HFFc6 (cell line): ENCODE measurements around the gene OXER1. TPM values are rescaled to one million over a fixed set of nuclear protein-coding genes. Genes with fewer than 3 reads are reported as not detected.

Experiments
- DNase-seq: peaks from one replicate; pipeline ENCODE4 v3.0.0-alpha.2; 2018
- H3K27ac Mint-ChIP-seq: 2 replicates; pipeline ENCODE4 v1.8.0; 2020; ENCODE audit warnings: mild to moderate bottlenecking, mixed read lengths
- H3K27me3 Mint-ChIP-seq: 2 replicates; pipeline ENCODE4 v1.8.0; 2021; ENCODE audit warnings: mild to moderate bottlenecking, moderate library complexity, mixed read lengths; ENCODE audit not compliant: insufficient read depth
- H3K36me3 Mint-ChIP-seq: 2 replicates; pipeline ENCODE4 v1.8.0; 2021; ENCODE audit warnings: low read depth, mixed read lengths
- H3K4me1 Mint-ChIP-seq: 2 replicates; pipeline ENCODE4 v1.8.0; 2020; ENCODE audit warnings: low read depth, mixed read lengths
- H3K4me3 Mint-ChIP-seq: 2 replicates; pipeline ENCODE4 v1.8.0; 2020; ENCODE audit warnings: mild to moderate bottlenecking, moderate library complexity, mixed read lengths
- H3K9me3 Mint-ChIP-seq: 2 replicates; pipeline ENCODE4 v1.8.0; 2020; ENCODE audit warnings: mild to moderate bottlenecking, mixed read lengths
- CTCF ChIP-seq: fragments of 200-600 bp; sonication (generic); IDR thresholded peaks from 2 replicates; pipeline ENCODE4 v1.5.0; 2021; ENCODE audit warnings: antibody characterized with exemption, mild to moderate bottlenecking
- total RNA-seq, 6 experiments: library from RNA; stranded (reverse); fragmentation: NEBNext Ultra II Directional; extraction: Animal tissue kit (Norgen Biotek cat#: 25700); gene quantifications; 2 replicates in 1 of 6; 3 replicates in 5 of 6; pipeline ENCODE4 v1.2.3, GENCODE V29; 2021

Gene OXER1
- total RNA-seq, 6 experiments from 2014 or later: not detected

GRCh38 chr2:42802150-42802549 is 38.2 kb upstream of the OXER1 start:
- Mint-ChIP-seq H3K36me3 (no peaks in the 10 kb centered on the region), H3K4me1 (peaks cover 11% of the 10 kb centered on the region), H3K9me3 (no peaks in the 10 kb centered on the region), H3K27me3 (peaks cover 29% of the 10 kb centered on the region), H3K27ac (no peak overlapping the region), H3K4me3 (no peak overlapping the region)
- TF ChIP-seq CTCF: no peak
- no peak for DNase-seq

GRCh38 chr2:42801381-42801780 is 37.4 kb upstream of the OXER1 start:
- Mint-ChIP-seq H3K9me3 (no peaks in the 10 kb centered on the region), H3K27me3 (peaks cover 29% of the 10 kb centered on the region), H3K36me3 (no peaks in the 10 kb centered on the region), H3K27ac (no peak overlapping the region), H3K4me1 (peaks cover 13% of the 10 kb centered on the region), H3K4me3 (no peak overlapping the region)
- no peak for TF ChIP-seq CTCF
- DNase-seq: no peak

GRCh38 chr2:42800981-42801380 is 37.0 kb upstream of the OXER1 start:
- Mint-ChIP-seq H3K36me3 (no peaks in the 10 kb centered on the region), H3K9me3 (no peaks in the 10 kb centered on the region), H3K27ac (no peak overlapping the region), H3K4me1 (peaks cover 17% of the 10 kb centered on the region), H3K4me3 (no peak overlapping the region), H3K27me3 (peaks cover 29% of the 10 kb centered on the region)
- no peak for TF ChIP-seq CTCF
- DNase-seq: no peak

- no peak for DNase-seq
These were observed 36.6 kb upstream of the OXER1 start for GRCh38 chr2:42800461-42800962.

GRCh38 chr2:42799881-42800280 is 35.9 kb upstream of the OXER1 start:
- H3K4me1 Mint-ChIP-seq: peaks cover 25% of the 10 kb centered on the region
- no peak overlapping the region for H3K27ac Mint-ChIP-seq
- TF ChIP-seq CTCF: no peak
- H3K4me3 Mint-ChIP-seq: no peak overlapping the region
- H3K36me3 Mint-ChIP-seq: no peaks in the 10 kb centered on the region
- H3K27me3 Mint-ChIP-seq: peaks cover 23% of the 10 kb centered on the region
- no peak for DNase-seq
- H3K9me3 Mint-ChIP-seq: no peaks in the 10 kb centered on the region

More at GRCh38 chr2:42800461-42800962, 36.6 kb upstream of the OXER1 start:
- Mint-ChIP-seq H3K27me3 (peaks cover 28% of the 10 kb centered on the region), H3K27ac (no peak overlapping the region), H3K36me3 (no peaks in the 10 kb centered on the region), H3K9me3 (no peaks in the 10 kb centered on the region), H3K4me3 (no peak overlapping the region), H3K4me1 (peaks cover 21% of the 10 kb centered on the region)
- TF ChIP-seq CTCF: no peak

GRCh38 chr2:42797281-42797680 is 33.3 kb upstream of the OXER1 start:
- H3K4me1 Mint-ChIP-seq: peaks cover 42% of the 10 kb centered on the region
- no peak overlapping the region for H3K4me3 Mint-ChIP-seq
- peaks cover 24% of the 10 kb centered on the region for H3K27me3 Mint-ChIP-seq
- TF ChIP-seq CTCF: no peak
- no peaks in the 10 kb centered on the region for H3K36me3 Mint-ChIP-seq
- no peak overlapping the region for H3K27ac Mint-ChIP-seq
- no peak for DNase-seq
- H3K9me3 Mint-ChIP-seq: no peaks in the 10 kb centered on the region
